Measurements from ENCODE around the gene SLC41A1.

SLC41A1 gene

DNA sequence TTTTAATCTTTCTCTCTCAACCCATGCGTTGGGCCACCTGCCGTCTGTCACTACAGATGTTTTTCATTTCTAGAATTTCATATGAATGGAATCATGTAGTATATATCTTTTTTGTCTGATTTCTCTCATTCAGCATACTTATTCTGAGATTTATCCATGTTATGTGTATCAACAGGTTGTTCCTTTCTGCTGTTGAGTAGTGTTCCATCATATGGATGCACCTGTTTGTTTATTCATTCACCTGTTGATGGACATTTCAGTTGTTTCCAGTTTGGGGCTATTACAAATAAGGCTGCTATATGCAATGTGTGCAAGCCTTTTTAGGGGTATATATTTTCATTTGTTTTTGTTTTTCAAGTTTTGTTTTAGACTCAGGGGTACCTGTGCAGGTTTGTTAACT is 9.4 kb upstream of the SLC41A1 start:
- TF ChIP-seq, protein P1, sequence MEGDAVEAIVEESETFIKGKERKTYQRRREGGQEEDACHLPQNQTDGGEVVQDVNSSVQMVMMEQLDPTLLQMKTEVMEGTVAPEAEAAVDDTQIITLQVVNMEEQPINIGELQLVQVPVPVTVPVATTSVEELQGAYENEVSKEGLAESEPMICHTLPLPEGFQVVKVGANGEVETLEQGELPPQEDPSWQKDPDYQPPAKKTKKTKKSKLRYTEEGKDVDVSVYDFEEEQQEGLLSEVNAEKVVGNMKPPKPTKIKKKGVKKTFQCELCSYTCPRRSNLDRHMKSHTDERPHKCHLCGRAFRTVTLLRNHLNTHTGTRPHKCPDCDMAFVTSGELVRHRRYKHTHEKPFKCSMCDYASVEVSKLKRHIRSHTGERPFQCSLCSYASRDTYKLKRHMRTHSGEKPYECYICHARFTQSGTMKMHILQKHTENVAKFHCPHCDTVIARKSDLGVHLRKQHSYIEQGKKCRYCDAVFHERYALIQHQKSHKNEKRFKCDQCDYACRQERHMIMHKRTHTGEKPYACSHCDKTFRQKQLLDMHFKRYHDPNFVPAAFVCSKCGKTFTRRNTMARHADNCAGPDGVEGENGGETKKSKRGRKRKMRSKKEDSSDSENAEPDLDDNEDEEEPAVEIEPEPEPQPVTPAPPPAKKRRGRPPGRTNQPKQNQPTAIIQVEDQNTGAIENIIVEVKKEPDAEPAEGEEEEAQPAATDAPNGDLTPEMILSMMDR (IDR thresholded peaks at IDR 0.05) = no peak
- H3K9me3 ChIP-seq (ENCODE audit: control insufficient read depth, low read length) = no peaks in the 10 kb centered on the region
- H3K27ac ChIP-seq = no peak overlapping the region
- H3K79me2 ChIP-seq = no peaks in the 10 kb centered on the region
- H3K4me2 ChIP-seq (ENCODE audit: low read length) = no peak overlapping the region
- H3K27me3 ChIP-seq (ENCODE audit: control insufficient read depth, insufficient read depth, low read length) = no peaks in the 10 kb centered on the region
- H3K4me3 ChIP-seq (ENCODE audit: low read depth, low read length) = no peak overlapping the region
- H3K9ac ChIP-seq = no peak overlapping the region
- H2AFZ ChIP-seq = no peak overlapping the region
- no peaks in the 10 kb centered on the region for H3K36me3 ChIP-seq (ENCODE audit: control insufficient read depth, insufficient read depth, low read length)
- H3K4me1 ChIP-seq = no peaks in the 10 kb centered on the region

DNA sequence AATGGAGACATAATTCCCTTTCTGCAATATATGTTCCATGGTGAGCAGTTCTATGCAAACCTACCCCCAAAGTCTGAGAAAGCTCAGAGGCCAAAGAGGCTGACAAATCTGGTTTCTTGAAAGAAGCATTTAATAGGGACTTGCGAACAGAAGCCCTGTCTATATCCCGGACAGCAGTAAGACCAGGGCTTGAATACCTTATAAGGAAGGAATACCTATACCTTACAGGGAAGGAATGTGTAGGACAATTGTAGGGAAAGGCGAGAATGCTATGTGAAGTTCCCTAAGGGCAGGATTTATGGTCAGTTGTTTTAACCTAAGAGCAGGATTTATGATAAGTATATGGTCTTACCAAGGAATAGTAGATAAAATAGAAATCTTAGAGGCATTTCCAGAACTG is 5.0 kb upstream of the SLC41A1 start:
- TF ChIP-seq, protein P1 (IDR thresholded peaks at IDR 0.05) = no peak
- no peak overlapping the region for H3K4me3 ChIP-seq (ENCODE audit: low read depth, low read length)
- H3K27me3 ChIP-seq (ENCODE audit: control insufficient read depth, insufficient read depth, low read length) = no peaks in the 10 kb centered on the region
- H3K4me2 ChIP-seq (ENCODE audit: low read length) = no peak overlapping the region
- no peak overlapping the region for H3K9ac ChIP-seq
- H3K9me3 ChIP-seq (ENCODE audit: control insufficient read depth, low read length) = no peaks in the 10 kb centered on the region
- H3K79me2 ChIP-seq = no peaks in the 10 kb centered on the region
- peaks cover 6% of the 10 kb centered on the region for H3K4me1 ChIP-seq
- no peak overlapping the region for H2AFZ ChIP-seq
- no peak overlapping the region for H3K27ac ChIP-seq
- no peaks in the 10 kb centered on the region for H3K36me3 ChIP-seq (ENCODE audit: control insufficient read depth, insufficient read depth, low read length)

- no peak overlapping the region for H3K4me2 ChIP-seq (ENCODE audit: low read length)
- TF ChIP-seq, protein P1 (IDR thresholded peaks at IDR 0.05) = no peak
- no peaks in the 10 kb centered on the region for H3K27me3 ChIP-seq (ENCODE audit: control insufficient read depth, insufficient read depth, low read length)
- H3K9me3 ChIP-seq (ENCODE audit: control insufficient read depth, low read length) = no peaks in the 10 kb centered on the region
- no peaks in the 10 kb centered on the region for H3K36me3 ChIP-seq (ENCODE audit: control insufficient read depth, insufficient read depth, low read length)
- no peak overlapping the region for H3K27ac ChIP-seq
- no peaks in the 10 kb centered on the region for H3K79me2 ChIP-seq
- H3K9ac ChIP-seq = no peak overlapping the region
- H3K4me3 ChIP-seq (ENCODE audit: low read depth, low read length) = no peak overlapping the region
- no peak overlapping the region for H2AFZ ChIP-seq
- peaks cover 6% of the 10 kb centered on the region for H3K4me1 ChIP-seq
Observed at GRCh38 chr1:205817364-205817763, 4.4 kb upstream of the SLC41A1 start.

GRCh38 chr1:205813755-205814058 is 709 bp upstream of the SLC41A1 start:
- Histone ChIP-seq H3K36me3 (ENCODE audit: control insufficient read depth, insufficient read depth, low read length) (no peaks in the 10 kb centered on the region), H3K27ac (peak overlapping the region; percentile 69), H3K9ac (no peak overlapping the region), H3K9me3 (ENCODE audit: control insufficient read depth, low read length) (no peaks in the 10 kb centered on the region), H3K79me2 (no peaks in the 10 kb centered on the region), H3K4me2 (ENCODE audit: low read length) (peak overlapping the region; percentile 98), H3K27me3 (ENCODE audit: control insufficient read depth, insufficient read depth, low read length) (no peaks in the 10 kb centered on the region), H3K4me3 (ENCODE audit: low read depth, low read length) (peak overlapping the region; percentile 90), H3K4me1 (peaks cover 6% of the 10 kb centered on the region), H2AFZ (peak overlapping the region; percentile 92)
- TF ChIP-seq, protein P1 (IDR thresholded peaks at IDR 0.05) = no peak

DNA sequence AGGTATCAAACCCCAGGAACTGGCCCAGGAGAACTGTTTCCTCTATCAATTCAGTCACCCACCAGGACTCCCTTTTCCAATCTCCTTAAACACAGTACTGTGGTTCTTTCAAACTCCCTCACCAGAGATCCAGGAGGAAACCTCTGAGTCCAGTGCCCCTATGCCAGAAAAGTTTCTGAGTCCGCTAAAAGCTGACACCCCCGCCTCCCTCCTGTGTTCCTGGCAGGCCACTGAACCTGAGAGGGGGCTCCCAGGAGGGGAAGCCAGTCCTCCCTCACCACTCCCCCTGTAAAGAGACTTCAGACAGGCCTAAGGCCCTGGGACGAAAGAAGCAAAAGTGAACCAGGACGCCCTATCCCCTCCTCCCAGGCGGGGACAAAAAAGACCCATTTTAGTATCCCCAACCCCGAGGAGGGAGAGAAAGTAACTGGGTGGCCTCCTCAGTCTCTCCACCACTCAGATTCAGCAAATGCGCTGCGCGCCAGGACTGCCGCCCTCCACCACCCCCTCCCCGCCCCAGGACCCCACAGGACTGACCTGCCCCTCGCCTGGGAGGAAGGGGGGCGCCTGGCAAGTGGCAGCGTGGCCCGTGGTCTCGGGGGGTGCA is 624 bp downstream of the SLC41A1 start:
- Histone ChIP-seq H2AFZ (peak overlapping the region; percentile 92), H3K27ac (peak overlapping the region; percentile 69), H3K9me3 (ENCODE audit: control insufficient read depth, low read length) (no peaks in the 10 kb centered on the region), H3K4me2 (ENCODE audit: low read length) (peak overlapping the region; percentile 98), H3K4me3 (ENCODE audit: low read depth, low read length) (peak overlapping the region; percentile 90), H3K9ac (peak overlapping the region; percentile 67), H3K4me1 (peaks cover 6% of the 10 kb centered on the region), H3K79me2 (no peaks in the 10 kb centered on the region), H3K36me3 (ENCODE audit: control insufficient read depth, insufficient read depth, low read length) (no peaks in the 10 kb centered on the region), H3K27me3 (ENCODE audit: control insufficient read depth, insufficient read depth, low read length) (no peaks in the 10 kb centered on the region)
- TF ChIP-seq, protein P1 (IDR thresholded peaks at IDR 0.05) = no peak
